ENCODE results near the gene AKT1. TPM values are rescaled to one million over a fixed set of nuclear protein-coding genes. Genes with fewer than 3 reads are reported as not detected.
"Not testable (repeated sequence)": the region's sequence is repeated elsewhere in the genome, so short reads cannot be mapped to it uniquely, and the experiment has no call there.

Gene AKT1
- total RNA-seq, 2 donors from 2014 or later: 115 to 143 TPM

DNA sequence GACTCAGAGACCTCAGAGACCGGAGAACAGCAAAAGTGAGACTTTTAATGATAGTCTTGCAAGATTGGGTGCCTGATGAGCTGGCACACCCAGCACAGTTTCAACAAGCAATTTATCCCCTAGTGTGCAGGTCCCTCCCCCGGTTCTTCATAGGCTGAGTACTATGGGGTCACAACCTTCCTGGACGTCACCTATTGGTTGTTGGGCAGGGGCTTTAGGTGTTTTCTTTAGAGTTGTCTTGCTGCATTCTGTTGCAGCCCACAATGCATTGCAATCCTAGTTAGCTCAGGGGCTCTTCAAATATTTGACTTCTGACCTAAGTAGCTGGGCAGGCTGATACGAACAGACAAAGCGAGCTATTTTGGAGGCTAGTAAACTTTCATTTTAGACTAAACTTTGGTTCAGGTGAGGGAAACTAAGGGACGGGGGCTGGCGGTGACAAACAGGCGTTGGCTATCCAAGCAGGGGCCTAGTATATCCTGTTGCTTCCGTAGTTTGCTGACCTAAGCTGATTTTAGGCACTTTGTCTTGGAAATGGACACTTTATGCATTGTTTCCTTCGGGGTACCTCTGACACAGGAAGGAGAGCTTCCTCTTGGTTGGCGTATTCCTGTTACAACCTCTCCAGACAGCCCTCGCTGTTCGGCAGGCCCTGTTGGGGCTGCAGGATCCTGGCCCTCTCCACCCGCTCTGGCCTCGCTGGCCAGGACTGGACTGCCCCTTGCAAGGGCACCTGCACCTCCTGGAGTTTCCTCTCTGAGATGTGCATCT lies 28.5 kb downstream of the AKT1 start:
- intact Hi-C loops (cut with DNase I): no loop called here
- no peak for DNase-seq (ENCODE audit: low spot score)

DNA sequence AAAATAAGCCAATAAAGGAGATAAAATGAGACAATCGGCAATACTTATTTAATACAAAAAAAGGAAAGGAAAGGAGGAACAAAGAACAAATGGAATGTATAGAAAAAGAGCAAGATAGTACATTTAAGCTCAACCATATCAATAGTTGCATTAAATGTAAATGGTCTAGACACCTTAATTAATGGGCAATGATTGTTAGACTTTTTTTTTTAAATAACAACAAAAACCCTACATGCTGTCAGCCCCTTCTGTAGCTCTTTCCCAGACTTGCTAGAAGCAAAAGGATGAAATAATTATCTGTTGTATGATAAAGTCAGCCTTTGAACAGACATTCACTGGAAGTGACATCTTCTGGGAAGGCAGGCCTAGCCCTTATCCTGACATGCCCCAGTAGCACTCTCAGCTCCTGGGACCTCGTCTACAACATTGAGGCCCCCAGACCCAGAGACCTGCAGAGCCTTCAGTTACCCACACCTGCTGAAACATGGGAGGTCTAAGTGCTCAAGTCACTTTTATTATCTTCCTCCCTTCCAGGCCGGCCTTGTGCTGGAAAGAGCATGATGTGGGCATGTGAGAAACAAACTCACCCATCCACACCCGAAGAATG lies 29.2 kb downstream of the AKT1 start:
- intact Hi-C loops (cut with DNase I): no loop called here
- no peak for DNase-seq (ENCODE audit: low spot score)

DNA sequence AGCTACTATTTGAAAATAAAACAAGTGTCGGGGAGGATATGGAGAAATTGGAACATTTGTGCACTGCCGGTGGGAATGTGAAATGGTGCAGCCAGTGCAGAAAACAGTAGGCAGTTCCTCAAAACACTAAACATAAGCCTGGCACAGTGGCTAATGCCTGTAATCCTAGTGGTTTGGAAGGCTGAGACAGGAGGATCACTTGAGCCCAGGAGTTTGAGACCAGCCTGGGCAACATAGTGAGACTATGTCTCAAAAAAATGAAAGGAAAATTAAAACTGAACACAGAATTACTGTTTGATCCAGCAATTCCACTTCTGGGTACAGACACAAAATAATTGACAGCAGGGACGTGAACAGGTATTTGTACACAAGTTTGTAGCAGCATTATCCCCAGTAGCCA lies 30.0 kb downstream of the AKT1 start:
- intact Hi-C loops (cut with DNase I): no loop called here
- DNase-seq (ENCODE audit: low spot score): no peak

DNA sequence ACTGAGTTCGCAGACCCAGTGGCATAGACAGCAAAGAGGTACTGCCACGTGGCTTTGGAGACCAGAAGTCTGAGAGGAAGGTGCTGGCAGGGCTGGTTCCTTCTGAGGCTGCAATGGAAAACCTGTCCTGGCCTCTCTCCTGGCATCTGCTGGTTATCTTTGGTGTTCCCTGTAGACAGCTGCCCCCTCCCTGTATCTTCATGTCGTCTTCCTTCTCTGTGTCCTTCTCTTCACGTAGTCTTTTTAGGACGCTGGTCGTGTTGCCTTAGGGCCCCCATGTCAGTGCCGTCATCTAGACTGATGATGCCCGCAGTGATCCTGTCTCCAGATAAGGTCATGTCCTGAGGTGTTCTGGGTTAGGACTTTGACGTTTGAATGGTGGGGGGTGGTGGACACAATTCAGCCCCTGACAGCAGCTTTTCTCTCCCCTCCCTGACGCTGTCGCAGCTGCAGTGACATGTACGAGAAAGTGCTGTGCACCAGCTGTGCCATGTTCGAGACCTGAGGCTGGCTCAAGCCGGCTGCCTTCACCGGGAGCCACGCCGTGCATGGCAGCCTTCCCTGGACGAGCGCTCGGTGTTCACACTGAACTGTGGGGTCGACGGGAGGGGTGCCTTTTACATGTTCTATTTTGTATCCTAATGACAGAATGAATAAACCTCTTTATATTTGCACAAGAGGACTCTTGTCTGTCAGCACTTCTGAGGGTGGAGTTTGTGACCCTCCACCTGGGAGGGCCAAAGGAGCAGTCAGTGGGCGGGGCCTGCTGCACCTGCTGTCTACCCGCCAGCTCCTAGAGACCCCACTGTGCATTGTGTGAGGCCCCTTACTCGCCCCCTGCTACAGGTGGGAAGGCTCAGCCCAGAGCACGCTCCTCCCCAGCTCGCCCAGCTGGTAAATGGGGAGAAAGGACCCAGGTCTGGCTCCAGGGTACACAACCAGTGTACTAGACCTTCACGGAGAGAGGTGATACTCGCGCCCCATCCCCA lies 36.3 kb downstream of the AKT1 start:
- intact Hi-C loops (cut with DNase I): no loop called here
- no peak for DNase-seq (ENCODE audit: low spot score)

DNA sequence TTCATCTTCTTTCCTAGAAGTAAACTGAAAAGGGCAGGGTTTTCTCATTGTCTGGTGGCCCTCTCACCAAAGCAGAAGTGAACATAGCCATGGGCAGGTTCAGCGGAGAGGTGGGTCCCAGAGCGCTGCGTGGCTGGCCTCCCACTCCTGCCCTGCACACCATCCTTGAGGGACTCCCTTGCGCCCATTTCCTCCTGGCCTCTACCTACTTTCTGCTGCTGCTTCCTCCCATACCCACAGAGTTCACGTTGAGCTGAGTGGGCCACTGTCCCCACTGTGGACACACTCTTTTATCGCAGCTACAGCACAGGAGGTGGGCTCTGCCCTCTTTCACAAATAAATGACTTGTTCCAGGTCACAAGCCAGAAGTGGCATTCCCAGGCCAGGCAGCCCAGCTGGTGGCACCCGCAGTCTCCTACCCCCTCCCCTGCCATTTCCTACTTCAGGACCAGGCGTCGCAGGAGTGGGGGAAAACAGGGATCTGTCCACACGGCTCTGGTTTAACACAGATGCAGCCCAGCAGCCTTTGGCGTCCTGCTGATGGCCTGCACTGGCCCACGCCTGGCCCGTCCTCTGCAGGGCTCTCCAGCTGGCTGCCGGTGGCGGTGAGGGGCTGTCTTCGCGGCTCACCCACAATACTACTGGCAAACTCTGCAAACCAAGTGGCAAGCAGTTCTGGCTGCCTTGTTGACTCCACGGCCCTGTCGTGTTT lies 37.7 kb downstream of the AKT1 start:
- intact Hi-C loops (cut with DNase I): no loop called here
- no peak for DNase-seq (ENCODE audit: low spot score)

DNA sequence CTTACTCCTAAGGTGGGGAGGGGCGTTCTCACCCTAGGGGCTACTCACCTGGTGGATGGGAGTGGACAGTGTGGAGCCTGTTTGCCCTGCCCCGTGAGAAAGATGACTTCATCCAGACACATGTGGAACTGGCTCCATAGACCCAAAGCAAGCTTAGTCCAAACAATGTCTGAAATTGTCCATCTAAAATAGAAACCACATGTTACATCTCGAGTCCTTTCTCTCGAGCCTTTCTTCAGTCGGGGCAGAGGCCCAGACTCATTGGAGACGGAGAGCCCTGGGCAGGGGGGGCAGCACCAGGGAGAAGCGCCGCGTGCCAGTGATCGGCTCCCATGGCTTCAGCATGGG lies 38.3 kb downstream of the AKT1 start:
- intact Hi-C loops (cut with DNase I): no loop called here

DNA sequence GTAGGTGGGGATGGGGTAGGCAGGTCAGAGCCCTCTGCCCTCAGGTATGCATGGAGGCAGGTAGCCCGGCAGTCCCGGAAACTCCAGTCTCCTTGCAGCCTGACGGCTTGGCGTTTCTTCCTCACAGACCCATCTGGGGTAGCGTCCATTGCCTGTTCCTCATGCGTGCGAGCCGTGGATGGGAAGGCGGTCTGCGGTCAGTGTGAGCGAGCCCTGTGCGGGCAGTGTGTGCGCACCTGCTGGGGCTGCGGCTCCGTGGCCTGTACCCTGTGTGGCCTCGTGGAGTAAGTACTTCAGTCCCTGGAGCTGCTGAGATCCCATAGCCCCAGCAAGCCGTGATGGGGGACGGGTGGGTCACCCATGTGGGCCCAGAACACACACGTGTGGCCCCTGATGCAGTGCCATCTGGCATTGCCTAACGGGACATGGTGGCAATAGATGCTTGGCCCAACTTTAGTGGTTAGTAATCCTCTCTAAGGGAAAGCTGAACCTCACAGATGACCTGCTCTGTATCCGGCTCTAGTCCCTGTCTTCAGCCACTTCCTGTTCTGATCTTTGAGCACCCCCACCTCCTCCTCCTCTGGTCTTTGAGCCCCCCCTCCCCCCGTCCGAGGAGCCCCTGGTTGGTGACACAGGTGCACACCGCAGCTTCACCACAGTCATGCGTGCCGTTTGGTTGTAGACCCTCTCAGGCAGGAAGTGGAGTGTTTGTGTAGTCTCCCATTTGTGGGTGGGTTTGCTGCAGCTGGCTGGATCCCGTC lies 38.9 kb downstream of the AKT1 start:
- no peak for DNase-seq (ENCODE audit: low spot score)
- intact Hi-C loops (cut with DNase I): no loop called here

More for the DNA sequence above, 38.3 kb downstream of the AKT1 start:
- DNase-seq (ENCODE audit: low spot score): no peak

DNA sequence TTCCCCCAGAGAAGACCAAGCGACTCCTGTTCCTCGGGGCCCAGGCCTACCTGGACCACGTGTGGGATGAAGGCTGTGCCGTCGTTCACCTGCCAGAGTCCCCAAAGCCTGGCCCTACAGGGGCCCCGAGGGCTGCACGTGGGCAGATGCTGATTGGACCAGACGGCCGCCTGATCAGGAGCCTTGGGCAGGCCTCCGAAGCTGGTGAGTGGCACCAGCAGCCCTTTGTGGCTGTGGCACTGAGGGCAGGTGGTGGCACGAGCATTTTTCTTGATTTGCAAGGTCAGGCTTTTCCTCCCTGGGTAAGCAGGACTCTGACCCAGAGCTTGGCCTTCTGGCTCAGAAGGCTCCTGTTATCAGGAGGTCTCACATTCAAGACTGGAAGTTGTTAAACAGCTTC lies 39.9 kb downstream of the AKT1 start:
- intact Hi-C loops (cut with DNase I): no loop called here
- no peak for DNase-seq (ENCODE audit: low spot score)

DNA sequence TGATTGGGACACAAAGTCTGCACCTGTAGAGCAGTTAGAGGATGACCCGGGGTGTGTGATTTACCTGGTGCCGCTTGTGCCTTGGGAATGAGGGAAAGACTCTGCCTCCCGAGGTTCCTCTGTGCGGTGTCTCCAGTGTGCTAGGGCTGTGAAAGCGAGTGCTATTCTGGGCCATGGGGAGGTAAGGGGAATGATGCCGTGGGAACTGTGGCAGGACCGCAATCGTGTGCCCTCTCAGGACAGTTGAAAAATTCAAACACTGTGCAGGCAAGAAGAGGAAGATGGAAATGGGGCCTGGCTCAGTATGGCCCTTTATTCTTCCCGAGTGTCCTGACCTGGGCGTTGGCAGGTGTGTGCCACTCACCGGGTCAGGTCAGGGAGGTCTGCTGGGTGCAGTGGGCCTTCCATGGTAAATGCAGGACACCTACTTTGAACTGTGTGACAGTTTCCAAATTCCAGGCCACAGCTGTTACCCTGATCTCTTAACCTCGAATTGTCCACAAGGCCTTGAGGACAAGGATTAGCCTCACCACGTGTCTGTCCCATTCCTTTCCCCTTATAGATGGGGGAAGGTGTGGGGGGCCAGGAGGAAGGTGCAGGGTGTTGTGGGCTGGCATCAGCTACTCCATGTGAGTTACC lies 41.2 kb downstream of the AKT1 start:
- intact Hi-C loops (cut with DNase I): no loop called here

DNA sequence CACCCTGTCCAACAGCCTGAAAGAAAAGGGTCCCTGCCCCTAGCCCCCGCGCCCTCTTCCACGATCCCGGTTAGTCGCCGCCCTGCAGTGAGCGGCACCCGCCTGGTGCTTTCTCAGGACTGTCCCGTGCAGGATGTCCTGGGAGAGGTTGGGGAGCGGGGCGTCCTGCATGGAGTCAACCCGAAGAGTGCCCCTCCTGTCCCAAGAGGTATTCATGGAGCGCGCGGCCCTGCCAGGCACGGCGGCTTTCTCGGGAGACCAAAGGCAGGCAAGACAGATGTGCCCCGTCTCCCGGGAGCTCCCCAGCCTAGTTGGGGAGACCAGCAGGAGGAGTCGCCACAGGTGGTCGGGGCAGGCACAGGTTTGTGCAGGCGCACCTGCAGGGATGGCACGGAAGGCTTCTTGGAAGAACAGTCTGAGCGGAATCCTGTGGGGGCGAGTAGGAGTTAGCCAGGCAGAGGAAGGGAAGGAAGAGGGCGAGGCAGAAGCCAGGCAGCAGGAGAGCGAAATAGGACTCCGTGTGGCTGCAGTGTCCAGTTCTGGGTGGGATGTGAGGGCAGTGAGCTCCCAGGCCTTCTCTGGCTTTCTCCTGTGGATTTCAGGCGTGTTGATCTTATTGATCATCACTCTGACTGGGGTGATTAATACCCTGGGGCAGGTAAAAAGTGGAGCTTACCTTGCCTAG lies 41.9 kb downstream of the AKT1 start:
- intact Hi-C loops (cut with DNase I): no loop called here
- no peak for DNase-seq (ENCODE audit: low spot score)

More for the DNA sequence above, 41.2 kb downstream of the AKT1 start:
- DNase-seq (ENCODE audit: low spot score): no peak

DNA sequence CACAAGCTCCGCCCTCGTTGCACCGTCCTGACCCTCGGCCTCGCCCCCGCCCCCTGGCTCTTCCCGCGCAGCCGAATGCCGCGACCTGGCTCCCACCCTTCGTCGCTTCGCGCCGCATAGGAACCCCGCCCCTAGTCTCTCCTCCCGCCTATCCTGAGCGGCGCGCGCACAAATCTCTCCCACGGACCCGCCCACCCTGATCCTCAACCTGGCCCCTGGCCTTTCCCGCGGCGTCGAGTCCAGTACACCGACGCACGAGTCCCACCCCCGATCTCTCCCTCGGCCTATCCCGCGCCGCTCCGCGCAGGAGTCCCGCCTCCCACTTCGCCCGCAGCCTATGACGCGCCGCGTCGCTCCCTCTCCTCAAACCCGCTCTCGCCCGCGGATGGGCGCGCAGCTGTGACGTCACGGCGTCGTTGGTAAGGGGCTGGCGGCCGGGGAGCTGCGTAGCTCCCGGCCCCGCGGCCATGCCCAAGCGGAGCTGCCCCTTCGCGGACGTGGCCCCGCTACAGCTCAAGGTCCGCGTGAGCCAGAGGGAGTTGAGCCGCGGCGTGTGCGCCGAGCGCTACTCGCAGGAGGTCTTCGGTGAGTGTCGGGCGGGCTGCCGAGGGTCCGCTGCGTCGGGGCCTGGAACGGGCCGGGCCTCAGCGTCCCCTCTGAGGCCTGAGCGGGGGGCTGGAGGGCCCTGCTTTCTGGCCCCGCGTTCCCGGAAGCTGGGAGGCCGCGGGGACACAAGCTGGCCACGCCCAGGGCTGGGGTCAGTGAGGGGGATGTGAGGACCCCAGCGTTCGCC lies 42.6 kb downstream of the AKT1 start, which contains the start of gene SIVA1:
TSS of gene SIVA1 (plus strand) at position 413 of the 793 bp plus-strand sequence. CDS start at position 468, 55 bp downstream.
- peak; percentile 100 for DNase-seq (ENCODE audit: low spot score)
- intact Hi-C loops (cut with DNase I): no loop called here

DNA sequence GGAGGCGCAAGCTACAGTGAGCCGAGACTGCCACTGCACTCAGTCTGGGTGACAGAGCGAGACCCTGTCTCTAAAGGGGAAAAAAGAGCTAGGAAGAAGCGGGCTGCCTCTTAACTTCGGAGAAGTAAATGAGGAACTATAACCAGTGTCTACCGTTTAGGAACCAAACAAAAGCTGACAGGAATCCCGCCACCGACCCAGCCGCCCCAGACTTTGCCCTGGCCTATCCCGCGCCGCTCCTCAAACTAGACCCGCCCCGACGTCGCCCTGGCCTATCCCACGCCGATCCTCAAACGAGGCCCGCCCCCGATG lies 43.2 kb downstream of the AKT1 start:
- intact Hi-C loops (cut with DNase I): no loop called here
- DNase-seq (ENCODE audit: low spot score): no peak

DNA sequence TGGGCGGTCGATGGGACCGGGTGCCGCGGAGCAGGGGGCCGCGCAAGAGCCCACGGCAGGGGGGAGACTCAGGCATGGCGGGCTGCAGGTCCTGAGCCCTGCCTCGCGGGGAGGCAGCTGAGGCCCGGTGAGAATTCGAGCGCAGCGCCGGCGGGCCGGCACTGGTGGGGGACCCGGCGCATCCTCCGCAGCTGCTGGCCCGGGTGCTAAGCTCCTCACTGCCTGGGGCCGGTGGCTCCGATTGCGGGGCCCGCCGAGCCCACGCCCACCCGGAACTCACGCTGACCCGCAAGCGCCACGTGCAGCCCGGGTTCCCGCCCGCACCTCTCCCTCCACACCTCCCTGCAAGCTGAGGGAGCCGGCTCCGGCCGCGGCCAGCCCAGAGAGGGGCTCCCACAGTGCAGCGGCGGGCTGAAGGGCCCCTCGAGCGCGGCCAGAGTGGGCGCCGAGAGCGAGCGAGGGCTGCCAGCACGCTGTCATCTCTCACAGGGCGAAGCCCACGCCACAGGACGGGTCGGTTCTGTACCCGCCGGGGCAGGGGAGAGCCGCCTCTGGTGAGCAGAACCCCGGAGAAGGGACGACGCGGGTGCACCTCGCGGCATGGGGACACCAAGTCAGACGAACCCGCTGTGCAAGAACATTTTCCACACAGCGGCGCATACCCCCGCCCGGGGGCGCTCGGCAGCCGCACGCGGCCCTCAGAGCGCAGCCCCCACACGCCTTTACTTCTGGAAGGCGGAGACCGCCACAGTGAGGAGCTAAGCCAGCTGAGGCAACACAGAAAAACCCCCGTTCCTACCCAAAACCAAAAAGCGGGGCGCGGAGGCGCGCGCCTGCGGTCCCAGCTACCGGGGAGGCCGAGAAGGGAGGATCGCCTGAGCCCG lies 43.8 kb downstream of the AKT1 start:
- intact Hi-C loops (cut with DNase I): no loop called here
- DNase-seq (ENCODE audit: low spot score): no peak

DNA sequence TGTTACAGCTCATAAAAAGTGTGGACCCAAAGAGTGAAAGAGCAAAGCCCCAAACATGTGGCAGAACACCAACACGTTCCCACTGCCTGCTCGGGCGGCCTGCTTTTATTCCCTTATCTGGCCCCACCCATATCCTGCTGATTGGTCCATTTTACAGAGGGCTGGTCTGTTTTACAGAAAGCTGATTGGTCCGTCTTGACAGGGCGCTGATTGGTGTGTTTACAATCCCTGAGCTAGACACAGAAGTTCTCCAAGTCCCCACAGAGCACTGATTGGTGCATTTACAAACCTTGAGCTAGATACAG lies 44.8 kb downstream of the AKT1 start:
- intact Hi-C loops (cut with DNase I); DNase-seq (ENCODE audit: low spot score): not testable (repeated sequence)

DNA sequence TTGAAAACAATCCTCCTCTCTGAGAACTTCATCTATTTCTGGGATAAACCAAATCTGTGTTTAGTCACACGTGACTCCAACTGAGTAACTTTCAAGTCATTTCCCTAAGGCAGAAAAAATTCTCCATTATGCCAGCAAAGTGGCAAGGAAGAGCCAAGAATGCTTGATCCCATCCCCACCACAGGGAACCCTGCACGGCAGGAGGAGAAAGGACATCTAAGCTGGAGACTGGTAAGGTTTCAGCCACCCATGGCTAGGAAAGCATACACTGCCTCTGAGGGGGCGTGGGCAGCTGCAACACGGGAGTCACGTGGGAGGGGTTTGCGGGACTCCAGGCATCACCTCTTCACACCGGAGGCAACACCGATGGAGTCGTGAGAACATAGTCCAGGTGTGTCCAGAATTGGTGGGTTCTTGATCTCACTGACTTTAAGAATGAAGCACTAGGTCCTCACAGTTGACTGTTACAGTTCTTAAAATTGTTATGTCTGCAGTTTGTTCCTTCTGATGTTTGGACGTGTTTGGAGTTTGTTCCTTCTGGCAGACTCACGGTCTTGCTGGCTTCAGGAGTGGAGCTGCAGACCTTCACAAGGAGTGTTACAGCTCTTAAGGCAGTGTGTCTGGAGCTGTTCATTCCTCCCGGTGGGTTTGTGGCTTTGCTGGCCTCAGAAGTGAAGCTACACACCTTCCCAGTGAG lies 45.3 kb downstream of the AKT1 start:
- DNase-seq (ENCODE audit: low spot score): no peak
- intact Hi-C loops (cut with DNase I): no loop called here

Data from posterior vena cava (tissue), 2 donors.